ENCODE results near the gene ANP32E.

The ANP32E gene

DNA sequence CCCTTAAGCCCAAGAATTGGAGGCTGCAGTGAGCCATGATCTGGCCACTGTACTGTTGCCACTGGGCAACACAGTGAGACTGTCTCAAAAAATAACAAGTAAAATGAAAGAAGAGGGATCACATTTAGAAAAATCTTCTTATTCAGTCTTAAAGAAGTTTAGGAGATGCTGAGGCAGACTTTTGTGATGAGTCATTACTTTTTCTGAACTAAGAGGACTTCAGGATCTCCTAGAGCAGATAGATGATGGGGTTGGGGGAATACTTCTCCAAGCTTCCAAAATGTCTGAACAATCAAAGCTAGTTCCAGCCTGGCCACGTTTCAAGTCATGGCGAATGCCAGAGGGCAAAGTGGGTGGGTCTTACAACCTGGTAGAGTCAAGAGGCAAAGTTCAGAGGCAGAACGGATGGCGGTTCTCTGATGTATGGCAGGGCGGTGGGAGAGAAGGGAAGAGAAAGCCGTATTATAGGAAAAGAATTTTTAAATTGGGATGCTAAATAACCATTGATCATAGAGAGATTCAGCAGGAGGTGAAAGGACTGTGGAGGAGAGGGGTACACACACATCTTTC, 44.3 kb upstream of the ANP32E start:
- no peak for TF ChIP-seq ZNF8 (CRISPR knock-in tag; IDR thresholded peaks at IDR 0.05)
- TF ChIP-seq CSRNP3 (CRISPR knock-in tag; IDR thresholded peaks at IDR 0.05), result no peak
- no peak for TF ChIP-seq TCF4 (CRISPR knock-in tag; IDR thresholded peaks at IDR 0.05; ENCODE audit: borderline replicate concordance)
- TF ChIP-seq ISL1 (CRISPR knock-in tag; IDR thresholded peaks at IDR 0.05), result no peak
- TF ChIP-seq ESRRG (CRISPR knock-in tag; IDR thresholded peaks at IDR 0.05), result no peak
- TF ChIP-seq CREB5 (CRISPR knock-in tag; IDR thresholded peaks at IDR 0.05; ENCODE audit: low read depth), result no peak
- TF ChIP-seq SNAI2 (CRISPR knock-in tag; IDR thresholded peaks at IDR 0.05), result no peak
- no peak for TF ChIP-seq GLIS3 (CRISPR knock-in tag; IDR thresholded peaks at IDR 0.05)
- TF ChIP-seq ARNTL (CRISPR knock-in tag; IDR thresholded peaks at IDR 0.05; ENCODE audit: borderline replicate concordance, low read depth), result no peak
- TF ChIP-seq BACH2 (CRISPR knock-in tag; IDR thresholded peaks at IDR 0.05; ENCODE audit: borderline replicate concordance), result no peak
- no peak for TF ChIP-seq TOX (CRISPR knock-in tag; IDR thresholded peaks at IDR 0.05; ENCODE audit: borderline replicate concordance)
- no peak for TF ChIP-seq OSR1 (CRISPR knock-in tag; IDR thresholded peaks at IDR 0.05)
- TF ChIP-seq, protein P1, sequence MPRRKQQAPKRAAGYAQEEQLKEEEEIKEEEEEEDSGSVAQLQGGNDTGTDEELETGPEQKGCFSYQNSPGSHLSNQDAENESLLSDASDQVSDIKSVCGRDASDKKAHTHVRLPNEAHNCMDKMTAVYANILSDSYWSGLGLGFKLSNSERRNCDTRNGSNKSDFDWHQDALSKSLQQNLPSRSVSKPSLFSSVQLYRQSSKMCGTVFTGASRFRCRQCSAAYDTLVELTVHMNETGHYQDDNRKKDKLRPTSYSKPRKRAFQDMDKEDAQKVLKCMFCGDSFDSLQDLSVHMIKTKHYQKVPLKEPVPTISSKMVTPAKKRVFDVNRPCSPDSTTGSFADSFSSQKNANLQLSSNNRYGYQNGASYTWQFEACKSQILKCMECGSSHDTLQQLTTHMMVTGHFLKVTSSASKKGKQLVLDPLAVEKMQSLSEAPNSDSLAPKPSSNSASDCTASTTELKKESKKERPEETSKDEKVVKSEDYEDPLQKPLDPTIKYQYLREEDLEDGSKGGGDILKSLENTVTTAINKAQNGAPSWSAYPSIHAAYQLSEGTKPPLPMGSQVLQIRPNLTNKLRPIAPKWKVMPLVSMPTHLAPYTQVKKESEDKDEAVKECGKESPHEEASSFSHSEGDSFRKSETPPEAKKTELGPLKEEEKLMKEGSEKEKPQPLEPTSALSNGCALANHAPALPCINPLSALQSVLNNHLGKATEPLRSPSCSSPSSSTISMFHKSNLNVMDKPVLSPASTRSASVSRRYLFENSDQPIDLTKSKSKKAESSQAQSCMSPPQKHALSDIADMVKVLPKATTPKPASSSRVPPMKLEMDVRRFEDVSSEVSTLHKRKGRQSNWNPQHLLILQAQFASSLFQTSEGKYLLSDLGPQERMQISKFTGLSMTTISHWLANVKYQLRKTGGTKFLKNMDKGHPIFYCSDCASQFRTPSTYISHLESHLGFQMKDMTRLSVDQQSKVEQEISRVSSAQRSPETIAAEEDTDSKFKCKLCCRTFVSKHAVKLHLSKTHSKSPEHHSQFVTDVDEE (CRISPR knock-in tag; IDR thresholded peaks at IDR 0.05), result no peak
- TF ChIP-seq ZFP3 (CRISPR knock-in tag; IDR thresholded peaks at IDR 0.05), result no peak
- no peak for TF ChIP-seq ZNF70 (CRISPR knock-in tag; IDR thresholded peaks at IDR 0.05)
- TF ChIP-seq PPARA (CRISPR knock-in tag; IDR thresholded peaks at IDR 0.05; ENCODE audit: borderline replicate concordance), result no peak
- ATAC-seq, result no peak

DNA sequence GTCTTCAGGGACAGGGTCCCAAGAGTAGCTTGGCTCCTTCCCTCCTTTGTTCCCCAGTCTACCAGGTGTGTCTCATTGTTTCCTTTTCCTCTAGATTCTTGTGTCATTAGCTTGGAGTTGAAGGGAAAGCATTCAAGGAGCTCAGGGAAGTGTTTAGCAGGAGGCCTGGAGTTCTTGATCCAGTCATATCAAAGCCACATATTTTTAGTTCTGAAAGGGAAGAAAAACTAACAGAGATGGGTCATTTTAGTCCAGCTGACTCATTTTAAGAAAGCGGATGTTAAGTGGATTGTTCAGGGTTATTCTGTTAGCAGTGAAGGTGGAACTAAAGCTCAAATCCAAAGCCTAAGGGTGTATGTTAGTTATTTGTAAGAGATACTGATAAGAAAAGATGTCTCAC, 37.4 kb upstream of the ANP32E start:
- TF ChIP-seq, protein P1 (CRISPR knock-in tag; IDR thresholded peaks at IDR 0.05), result no peak
- TF ChIP-seq ZNF70 (CRISPR knock-in tag; IDR thresholded peaks at IDR 0.05) (no peak), CSRNP3 (CRISPR knock-in tag; IDR thresholded peaks at IDR 0.05) (no peak), POU6F1 (CRISPR knock-in tag; IDR thresholded peaks at IDR 0.05; ENCODE audit: borderline replicate concordance, low read depth) (no peak)
- ATAC-seq, result no peak

Measured in SK-N-SH treated with all-trans-retinoic acid at 6 μM for 48 hours (cell line).